IPS-11a (cell line): Measurements from ENCODE around the gene FASTK.

Experiments used
- H3K4me3 ChIP-seq: one replicate; pipeline ENCODE4 v1.5.1; 2013; ENCODE audit warnings: low read depth, low read length, control low read depth

FASTK gene

GRCh38 chr7:151068069-151068773, 12.4 kb downstream of the FASTK start:
- no peak overlapping the region for H3K4me3 ChIP-seq

- H3K4me3 ChIP-seq, result no peak overlapping the region
Observed at GRCh38 chr7:151066273-151066974, 14.2 kb downstream of the FASTK start.

- no peak overlapping the region for H3K4me3 ChIP-seq
Observed at GRCh38 chr7:151065516-151065915, 15.1 kb downstream of the FASTK start.

GRCh38 chr7:151064993-151065392, 15.6 kb downstream of the FASTK start:
- H3K4me3 ChIP-seq, result no peak overlapping the region

GRCh38 chr7:151064454-151064853, 16.2 kb downstream of the FASTK start:
- H3K4me3 ChIP-seq, result no peak overlapping the region

- H3K4me3 ChIP-seq, result peak overlapping the region; percentile 14
Observed at GRCh38 chr7:151063212-151063561, 17.4 kb downstream of the FASTK start.

- peak overlapping the region; percentile 60 for H3K4me3 ChIP-seq
Observed at GRCh38 chr7:151062399-151063211, 18.0 kb downstream of the FASTK start.

GRCh38 chr7:151062111-151062398, 18.6 kb downstream of the FASTK start:
- peak overlapping the region; percentile 25 for H3K4me3 ChIP-seq

- H3K4me3 ChIP-seq, result peak overlapping the region; percentile 25
Observed at GRCh38 chr7:151061213-151062110, 19.1 kb downstream of the FASTK start.

GRCh38 chr7:151060416-151061212, 20.0 kb downstream of the FASTK start:
- H3K4me3 ChIP-seq, result peak overlapping the region; percentile 62

GRCh38 chr7:151060113-151060415, 20.5 kb downstream of the FASTK start:
- peak overlapping the region; percentile 62 for H3K4me3 ChIP-seq

GRCh38 chr7:151059367-151060112, 21.1 kb downstream of the FASTK start, which contains the start of gene SLC4A2:
TSS of gene SLC4A2 (plus strand) at chr7:151059589. CDS start at chr7:151061988, 2,399 bp downstream.
- peak within 1 kb of the TSS; percentile 62 for H3K4me3 ChIP-seq

GRCh38 chr7:151058781-151059366, 21.7 kb downstream of the FASTK start:
- peak overlapping the region; percentile 62 for H3K4me3 ChIP-seq

GRCh38 chr7:151057989-151058780, 22.4 kb downstream of the FASTK start:
- H3K4me3 ChIP-seq, result peak overlapping the region; percentile 76

GRCh38 chr7:151057506-151057988, 23.1 kb downstream of the FASTK start, which contains the start of gene CDK5:
TSS of gene CDK5 (minus strand) at chr7:151057897. CDS start at chr7:151057848, 49 bp downstream.
- peak within 1 kb of the TSS; percentile 76 for H3K4me3 ChIP-seq

- peak overlapping the region; percentile 76 for H3K4me3 ChIP-seq
Observed at GRCh38 chr7:151056666-151057505, 23.7 kb downstream of the FASTK start.

- no peak overlapping the region for H3K4me3 ChIP-seq
Observed at GRCh38 chr7:151056283-151056665, 24.3 kb downstream of the FASTK start.
